NAMALWA (cell line): ENCODE results near the gene SHISA6.

Experiments used
- DNase-seq: peaks from one replicate; pipeline ENCODE4 v3.0.0-alpha.2; 2015; ENCODE audit warnings: low spot score

Gene SHISA6

GRCh38 chr17:11240841-11241610 is at the start of gene SHISA6:
Gene SHISA6 (plus strand): TSS chr17:11241213.
- DNase-seq = no peak

- DNase-seq = no peak
Observed at GRCh38 chr17:11195801-11196200, 45.2 kb upstream of the SHISA6 start.

GRCh38 chr17:11204991-11205390 is 36.0 kb upstream of the SHISA6 start:
- DNase-seq = no peak

GRCh38 chr17:11205659-11206058 is 35.4 kb upstream of the SHISA6 start:
- DNase-seq = no peak

- no peak for DNase-seq
Observed at GRCh38 chr17:11209906-11210305, 31.1 kb upstream of the SHISA6 start.

- DNase-seq = no peak
Observed at GRCh38 chr17:11212792-11213191, 28.2 kb upstream of the SHISA6 start.

- no peak for DNase-seq
Observed at GRCh38 chr17:11216976-11217375, 24.0 kb upstream of the SHISA6 start.

- DNase-seq = no peak
Observed at GRCh38 chr17:11221196-11221595, 19.8 kb upstream of the SHISA6 start.

- no peak for DNase-seq
Observed at GRCh38 chr17:11221721-11222120, 19.3 kb upstream of the SHISA6 start.

- DNase-seq = no peak
Observed at GRCh38 chr17:11238705-11239104, 2.3 kb upstream of the SHISA6 start.

- DNase-seq = no peak
Observed at GRCh38 chr17:11239379-11239970, 1.5 kb upstream of the SHISA6 start.

GRCh38 chr17:11240041-11240840 is 772 bp upstream of the SHISA6 start:
- DNase-seq = no peak

- DNase-seq = no peak
Observed at GRCh38 chr17:11241611-11242226, 706 bp downstream of the SHISA6 start.

GRCh38 chr17:11242411-11242810 is 1.4 kb downstream of the SHISA6 start:
- no peak for DNase-seq

GRCh38 chr17:11244776-11245175 is 3.8 kb downstream of the SHISA6 start:
- DNase-seq = no peak

- no peak for DNase-seq
Observed at GRCh38 chr17:11245187-11245586, 4.2 kb downstream of the SHISA6 start.

GRCh38 chr17:11245791-11246190 is 4.8 kb downstream of the SHISA6 start:
- no peak for DNase-seq

- DNase-seq = no peak
Observed at GRCh38 chr17:11250161-11250560, 9.1 kb downstream of the SHISA6 start.

GRCh38 chr17:11251561-11252107 is 10.6 kb downstream of the SHISA6 start:
- DNase-seq = no peak

- DNase-seq = no peak
Observed at GRCh38 chr17:11252146-11252545, 11.1 kb downstream of the SHISA6 start.

GRCh38 chr17:11256877-11257276 is 15.9 kb downstream of the SHISA6 start:
- no peak for DNase-seq

GRCh38 chr17:11264183-11264871 is 23.3 kb downstream of the SHISA6 start:
- peak; percentile 7 for DNase-seq
